ENCODE results near the gene HSPG2. TPM values are rescaled to one million over a fixed set of nuclear protein-coding genes. Genes with fewer than 3 reads are reported as not detected.

The HSPG2 gene
- total and polyA plus RNA-seq, 9 of the 15 experiments (the other 6 are each of a cell fraction or from before 2014, with no cell fraction given): 0.14 to 160 (median 15.7) TPM

DNA sequence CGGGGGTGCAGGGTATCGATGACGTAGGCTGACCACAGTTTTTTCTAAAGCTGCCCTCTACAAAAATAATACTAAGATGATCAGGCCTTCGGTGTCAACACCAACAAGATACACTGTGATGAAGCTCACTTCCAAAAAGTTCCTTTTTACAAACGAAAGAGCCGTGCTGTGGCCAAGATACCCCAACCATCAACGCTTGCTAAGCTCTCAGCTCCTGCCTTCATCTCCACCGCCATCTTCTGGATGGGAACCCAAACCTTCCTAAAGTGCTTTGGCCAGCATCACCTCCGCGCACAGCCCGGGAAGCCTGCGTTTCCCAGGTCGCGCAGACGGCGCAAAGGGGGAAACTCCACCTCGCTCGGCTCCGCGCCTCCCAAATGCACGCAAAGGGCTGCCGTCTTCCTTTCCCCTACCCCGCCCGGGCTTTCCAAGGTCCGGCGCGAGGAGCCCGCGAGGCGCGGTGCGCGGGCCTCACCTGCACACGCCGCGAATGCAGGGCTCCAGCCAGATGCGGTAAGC is 154.7 kb downstream of the HSPG2 start (continued):
- TF ChIP-seq, protein P1, sequence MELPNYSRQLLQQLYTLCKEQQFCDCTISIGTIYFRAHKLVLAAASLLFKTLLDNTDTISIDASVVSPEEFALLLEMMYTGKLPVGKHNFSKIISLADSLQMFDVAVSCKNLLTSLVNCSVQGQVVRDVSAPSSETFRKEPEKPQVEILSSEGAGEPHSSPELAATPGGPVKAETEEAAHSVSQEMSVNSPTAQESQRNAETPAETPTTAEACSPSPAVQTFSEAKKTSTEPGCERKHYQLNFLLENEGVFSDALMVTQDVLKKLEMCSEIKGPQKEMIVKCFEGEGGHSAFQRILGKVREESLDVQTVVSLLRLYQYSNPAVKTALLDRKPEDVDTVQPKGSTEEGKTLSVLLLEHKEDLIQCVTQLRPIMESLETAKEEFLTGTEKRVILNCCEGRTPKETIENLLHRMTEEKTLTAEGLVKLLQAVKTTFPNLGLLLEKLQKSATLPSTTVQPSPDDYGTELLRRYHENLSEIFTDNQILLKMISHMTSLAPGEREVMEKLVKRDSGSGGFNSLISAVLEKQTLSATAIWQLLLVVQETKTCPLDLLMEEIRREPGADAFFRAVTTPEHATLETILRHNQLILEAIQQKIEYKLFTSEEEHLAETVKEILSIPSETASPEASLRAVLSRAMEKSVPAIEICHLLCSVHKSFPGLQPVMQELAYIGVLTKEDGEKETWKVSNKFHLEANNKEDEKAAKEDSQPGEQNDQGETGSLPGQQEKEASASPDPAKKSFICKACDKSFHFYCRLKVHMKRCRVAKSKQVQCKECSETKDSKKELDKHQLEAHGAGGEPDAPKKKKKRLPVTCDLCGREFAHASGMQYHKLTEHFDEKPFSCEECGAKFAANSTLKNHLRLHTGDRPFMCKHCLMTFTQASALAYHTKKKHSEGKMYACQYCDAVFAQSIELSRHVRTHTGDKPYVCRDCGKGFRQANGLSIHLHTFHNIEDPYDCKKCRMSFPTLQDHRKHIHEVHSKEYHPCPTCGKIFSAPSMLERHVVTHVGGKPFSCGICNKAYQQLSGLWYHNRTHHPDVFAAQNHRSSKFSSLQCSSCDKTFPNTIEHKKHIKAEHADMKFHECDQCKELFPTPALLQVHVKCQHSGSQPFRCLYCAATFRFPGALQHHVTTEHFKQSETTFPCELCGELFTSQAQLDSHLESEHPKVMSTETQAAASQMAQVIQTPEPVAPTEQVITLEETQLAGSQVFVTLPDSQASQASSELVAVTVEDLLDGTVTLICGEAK (IDR thresholded peaks at IDR 0.05): no peak
- TF ChIP-seq, protein P1 (CRISPR knock-in tag; IDR thresholded peaks at IDR 0.05): no peak
- TF ChIP-seq STAT5A (IDR thresholded peaks at IDR 0.05; ENCODE audit: borderline replicate concordance, low read length) (no peak), PHB2 (IDR thresholded peaks at IDR 0.05; ENCODE audit: low read depth) (no peak), ZFP1 (CRISPR knock-in tag; IDR thresholded peaks at IDR 0.05) (no peak), PPARD (CRISPR knock-in tag; IDR thresholded peaks at IDR 0.05) (no peak), TAF15 (IDR thresholded peaks at IDR 0.05; ENCODE audit: low read depth, low read length) (no peak), SAFB2 (IDR thresholded peaks at IDR 0.05; ENCODE audit: borderline replicate concordance, low read depth, low read length, severe bottlenecking) (no peak), HNRNPL (IDR thresholded peaks at IDR 0.05; ENCODE audit: low read depth, low read length) (no peak), DMBX1 (CRISPR knock-in tag; IDR thresholded peaks at IDR 0.05; ENCODE audit: borderline replicate concordance) (0 out of 2 replicates have a peak, but pooled peaks have one; percentile 30), ZC3H11A (IDR thresholded peaks at IDR 0.05; ENCODE audit: low read depth, low read length) (no peak), RFX7 (CRISPR knock-in tag; IDR thresholded peaks at IDR 0.05) (no peak), GTF2E2 (tag; IDR thresholded peaks at IDR 0.05) (no peak)
- TF ChIP-seq, protein P2, sequence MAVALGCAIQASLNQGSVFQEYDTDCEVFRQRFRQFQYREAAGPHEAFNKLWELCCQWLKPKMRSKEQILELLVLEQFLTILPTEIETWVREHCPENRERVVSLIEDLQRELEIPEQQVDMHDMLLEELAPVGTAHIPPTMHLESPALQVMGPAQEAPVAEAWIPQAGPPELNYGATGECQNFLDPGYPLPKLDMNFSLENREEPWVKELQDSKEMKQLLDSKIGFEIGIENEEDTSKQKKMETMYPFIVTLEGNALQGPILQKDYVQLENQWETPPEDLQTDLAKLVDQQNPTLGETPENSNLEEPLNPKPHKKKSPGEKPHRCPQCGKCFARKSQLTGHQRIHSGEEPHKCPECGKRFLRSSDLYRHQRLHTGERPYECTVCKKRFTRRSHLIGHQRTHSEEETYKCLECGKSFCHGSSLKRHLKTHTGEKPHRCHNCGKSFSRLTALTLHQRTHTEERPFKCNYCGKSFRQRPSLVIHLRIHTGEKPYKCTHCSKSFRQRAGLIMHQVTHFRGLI (CRISPR knock-in tag; IDR thresholded peaks at IDR 0.05): no peak
- TF ChIP-seq, protein P3, sequence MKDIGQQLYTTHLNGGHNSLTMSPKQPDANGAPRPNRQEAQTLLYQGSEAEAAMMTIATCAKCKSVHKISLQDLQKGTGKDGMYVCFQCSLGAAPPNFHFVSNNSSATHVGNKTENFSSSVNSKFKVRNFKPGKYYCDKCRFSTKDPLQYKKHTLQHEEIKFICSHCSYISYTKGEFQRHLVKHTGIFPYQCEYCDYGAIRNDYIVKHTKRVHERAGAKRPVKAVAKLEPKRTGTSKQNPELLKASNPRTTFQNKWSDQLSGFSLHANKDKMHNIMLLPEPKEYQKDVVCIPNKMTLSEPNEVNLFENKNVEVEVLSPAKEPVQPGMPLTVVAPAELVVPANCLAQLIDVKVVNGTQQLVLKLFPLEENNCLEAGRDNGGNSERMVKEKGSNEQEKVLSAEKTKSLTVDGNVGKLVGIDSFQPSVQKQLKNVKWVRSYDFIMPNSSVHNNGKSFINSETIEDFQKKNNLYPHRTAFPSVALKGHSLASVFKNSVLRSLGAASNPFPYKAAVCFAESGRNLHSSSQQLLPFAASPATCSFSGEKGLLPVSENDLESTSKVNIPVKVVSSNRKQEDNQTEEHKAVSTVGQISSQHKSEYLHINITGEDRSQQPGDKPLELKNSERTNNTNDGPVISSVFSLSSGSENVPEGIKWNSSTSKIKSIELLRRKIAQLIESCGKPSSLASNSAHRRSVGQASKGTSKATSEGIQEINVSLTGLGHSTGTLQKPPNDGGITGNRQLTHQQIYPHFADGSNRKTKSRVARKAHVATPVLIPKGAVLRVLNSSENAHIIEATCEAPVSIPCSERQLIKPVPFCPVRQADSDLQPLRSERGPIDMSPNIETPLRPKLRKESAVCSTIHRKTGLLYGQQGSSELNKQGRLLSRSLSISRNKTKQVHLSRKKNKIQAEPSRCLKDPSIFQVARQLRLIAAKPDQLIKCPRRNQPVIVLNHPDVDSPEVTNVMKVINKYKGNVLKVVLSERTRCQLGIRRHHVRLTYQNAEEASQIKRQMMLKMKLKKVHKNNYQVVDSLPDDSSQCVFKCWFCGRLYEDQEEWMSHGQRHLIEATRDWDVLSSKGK (CRISPR knock-in tag; IDR thresholded peaks at IDR 0.05): no peak
